Cerebellar cortex (tissue), 1 donor: ENCODE measurements around the gene FAM3B.

Source experiments
- DNase-seq: peaks from one replicate; pipeline ENCODE4 v3.0.0-alpha.2; 2015; ENCODE audit warnings: low spot score

FAM3B gene

DNA sequence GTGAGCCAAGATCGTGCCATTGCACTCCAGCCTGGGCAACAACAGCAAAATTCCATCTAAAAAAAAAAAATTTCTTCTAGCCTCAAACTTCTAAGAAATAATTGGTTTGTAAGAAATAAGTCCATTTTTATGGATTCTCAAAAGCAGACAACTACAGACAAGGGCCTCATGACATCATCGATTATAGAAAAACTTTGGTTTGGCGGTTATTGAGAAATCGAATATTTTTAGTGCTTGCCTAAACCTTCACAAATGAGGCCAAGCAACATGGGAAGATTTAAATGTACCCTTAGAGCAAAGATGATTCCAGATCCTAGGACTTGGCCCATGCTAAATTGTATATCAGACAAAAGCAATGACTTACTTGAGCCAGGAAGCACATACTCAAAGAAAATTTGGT is 81.7 kb downstream of the FAM3B start:
- no peak for DNase-seq

DNA sequence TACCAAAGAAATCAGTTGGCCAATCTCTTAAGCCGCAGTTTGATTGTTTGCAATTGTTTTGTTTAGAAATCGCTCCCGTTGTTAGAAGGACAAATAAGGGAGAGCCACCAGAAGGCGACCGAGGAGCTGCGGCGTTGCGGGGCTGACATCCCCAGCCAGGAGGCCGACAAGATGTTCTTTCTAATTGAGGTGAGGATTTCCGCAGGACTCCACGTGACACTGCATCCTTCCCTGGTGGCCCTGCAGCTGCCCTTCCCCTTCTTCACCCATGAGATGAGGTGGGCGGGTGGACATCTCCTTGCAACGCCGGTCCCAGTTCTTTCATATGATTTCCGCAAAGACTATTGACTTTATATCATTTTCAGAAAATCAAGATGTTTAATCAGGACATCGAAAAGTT is 82.2 kb downstream of the FAM3B start:
- DNase-seq, result no peak

GRCh38 chr21:41399246-41399800 is 82.7 kb downstream of the FAM3B start:
- no peak for DNase-seq

GRCh38 chr21:41402231-41402630 is 85.6 kb downstream of the FAM3B start:
- DNase-seq, result no peak

- DNase-seq, result no peak
Measured at GRCh38 chr21:41402796-41403195, 86.2 kb downstream of the FAM3B start.

- peak; percentile 54 for DNase-seq
Measured at GRCh38 chr21:41403331-41403730, 86.7 kb downstream of the FAM3B start.

- no peak for DNase-seq
Measured at GRCh38 chr21:41403966-41404365, 87.4 kb downstream of the FAM3B start.

GRCh38 chr21:41405321-41405720 is 88.7 kb downstream of the FAM3B start:
- no peak for DNase-seq

GRCh38 chr21:41406340-41406739 is 89.7 kb downstream of the FAM3B start:
- no peak for DNase-seq
